Neural cell (in vitro differentiated cells): Measurements from ENCODE around the gene RBM8A.

Source experiments
- EP300 ChIP-seq: fragments of 450-650 bp; conservative IDR thresholded peaks from 2 replicates; pipeline ENCODE4 v1.6.1; 2014; ENCODE audit warnings: antibody characterized with exemption, mild to moderate bottlenecking, moderate library complexity; ENCODE audit not compliant: poor library complexity, severe bottlenecking
- EZH2 ChIP-seq: fragments of 200-600, 300-800 bp; shearing (Covaris generic), sonication (generic); IDR thresholded peaks from 2 replicates; pipeline ENCODE4 v1.6.1; 2014; ENCODE audit warnings: antibody characterized with exemption, low read length, borderline replicate concordance, mild to moderate bottlenecking; ENCODE audit not compliant: insufficient read depth, poor library complexity, severe bottlenecking
- MXI1 ChIP-seq: fragments of 450-650 bp; conservative IDR thresholded peaks from 2 replicates; pipeline ENCODE4 v1.6.1; 2014; ENCODE audit warnings: antibody characterized with exemption, mild to moderate bottlenecking; ENCODE audit not compliant: poor library complexity, severe bottlenecking
- POLR2AphosphoS5 ChIP-seq: IDR thresholded peaks from 2 replicates; pipeline ENCODE4 v1.6.1; 2012
- RAD21 ChIP-seq: fragments of 450-650 bp; conservative IDR thresholded peaks from 2 replicates; pipeline ENCODE4 v1.6.1; 2014; ENCODE audit warnings: antibody characterized with exemption, mild to moderate bottlenecking, moderate library complexity
- SMC3 ChIP-seq: fragments of 450-650 bp; conservative IDR thresholded peaks from 2 replicates; pipeline ENCODE4 v1.6.1; 2014; ENCODE audit warnings: antibody characterized with exemption, mild to moderate bottlenecking, moderate library complexity; ENCODE audit not compliant: poor library complexity
- TAF1 ChIP-seq: IDR thresholded peaks from 2 replicates; pipeline ENCODE4 v1.6.1; 2012; ENCODE audit warnings: low read depth
- TF ChIP-seq, protein P1 (sequence below): fragments of 450-650 bp; IDR thresholded peaks from 2 replicates; pipeline ENCODE4 v1.5.1; 2014; ENCODE audit warnings: antibody characterized with exemption, mild to moderate bottlenecking, moderate library complexity; ENCODE audit not compliant: poor library complexity, severe bottlenecking
- TF ChIP-seq, protein P2 (sequence below): IDR thresholded peaks from 2 replicates; pipeline ENCODE4 v1.6.1; 2012; ENCODE audit warnings: borderline replicate concordance

DNA sequence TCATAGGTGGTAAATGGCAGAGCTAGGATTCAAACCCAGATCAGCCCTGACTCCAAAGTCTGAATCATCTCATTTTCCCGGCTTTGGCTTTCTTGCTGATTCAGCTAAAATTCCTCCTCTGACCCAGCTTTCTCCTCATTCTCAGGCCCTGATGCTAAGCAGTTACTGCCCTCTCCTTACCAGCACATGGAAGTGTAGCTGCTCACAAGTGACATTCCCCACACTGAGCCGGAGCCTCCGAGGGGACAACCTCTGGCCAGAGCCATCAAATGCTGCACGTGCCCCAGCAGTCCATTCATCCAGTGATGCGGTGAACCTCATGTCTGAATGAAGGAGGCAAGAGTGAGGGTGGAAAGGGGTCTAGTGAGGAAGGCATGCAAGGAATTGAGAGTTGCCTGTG, 28.5 kb downstream of the RBM8A start:
- TF ChIP-seq, protein P1, sequence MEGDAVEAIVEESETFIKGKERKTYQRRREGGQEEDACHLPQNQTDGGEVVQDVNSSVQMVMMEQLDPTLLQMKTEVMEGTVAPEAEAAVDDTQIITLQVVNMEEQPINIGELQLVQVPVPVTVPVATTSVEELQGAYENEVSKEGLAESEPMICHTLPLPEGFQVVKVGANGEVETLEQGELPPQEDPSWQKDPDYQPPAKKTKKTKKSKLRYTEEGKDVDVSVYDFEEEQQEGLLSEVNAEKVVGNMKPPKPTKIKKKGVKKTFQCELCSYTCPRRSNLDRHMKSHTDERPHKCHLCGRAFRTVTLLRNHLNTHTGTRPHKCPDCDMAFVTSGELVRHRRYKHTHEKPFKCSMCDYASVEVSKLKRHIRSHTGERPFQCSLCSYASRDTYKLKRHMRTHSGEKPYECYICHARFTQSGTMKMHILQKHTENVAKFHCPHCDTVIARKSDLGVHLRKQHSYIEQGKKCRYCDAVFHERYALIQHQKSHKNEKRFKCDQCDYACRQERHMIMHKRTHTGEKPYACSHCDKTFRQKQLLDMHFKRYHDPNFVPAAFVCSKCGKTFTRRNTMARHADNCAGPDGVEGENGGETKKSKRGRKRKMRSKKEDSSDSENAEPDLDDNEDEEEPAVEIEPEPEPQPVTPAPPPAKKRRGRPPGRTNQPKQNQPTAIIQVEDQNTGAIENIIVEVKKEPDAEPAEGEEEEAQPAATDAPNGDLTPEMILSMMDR, result no peak
- TF ChIP-seq TAF1 (no peak), MXI1 (no peak), POLR2AphosphoS5 (no peak), SMC3 (no peak), EZH2 (no peak), EP300 (no peak), RAD21 (no peak)
- TF ChIP-seq, protein P2, sequence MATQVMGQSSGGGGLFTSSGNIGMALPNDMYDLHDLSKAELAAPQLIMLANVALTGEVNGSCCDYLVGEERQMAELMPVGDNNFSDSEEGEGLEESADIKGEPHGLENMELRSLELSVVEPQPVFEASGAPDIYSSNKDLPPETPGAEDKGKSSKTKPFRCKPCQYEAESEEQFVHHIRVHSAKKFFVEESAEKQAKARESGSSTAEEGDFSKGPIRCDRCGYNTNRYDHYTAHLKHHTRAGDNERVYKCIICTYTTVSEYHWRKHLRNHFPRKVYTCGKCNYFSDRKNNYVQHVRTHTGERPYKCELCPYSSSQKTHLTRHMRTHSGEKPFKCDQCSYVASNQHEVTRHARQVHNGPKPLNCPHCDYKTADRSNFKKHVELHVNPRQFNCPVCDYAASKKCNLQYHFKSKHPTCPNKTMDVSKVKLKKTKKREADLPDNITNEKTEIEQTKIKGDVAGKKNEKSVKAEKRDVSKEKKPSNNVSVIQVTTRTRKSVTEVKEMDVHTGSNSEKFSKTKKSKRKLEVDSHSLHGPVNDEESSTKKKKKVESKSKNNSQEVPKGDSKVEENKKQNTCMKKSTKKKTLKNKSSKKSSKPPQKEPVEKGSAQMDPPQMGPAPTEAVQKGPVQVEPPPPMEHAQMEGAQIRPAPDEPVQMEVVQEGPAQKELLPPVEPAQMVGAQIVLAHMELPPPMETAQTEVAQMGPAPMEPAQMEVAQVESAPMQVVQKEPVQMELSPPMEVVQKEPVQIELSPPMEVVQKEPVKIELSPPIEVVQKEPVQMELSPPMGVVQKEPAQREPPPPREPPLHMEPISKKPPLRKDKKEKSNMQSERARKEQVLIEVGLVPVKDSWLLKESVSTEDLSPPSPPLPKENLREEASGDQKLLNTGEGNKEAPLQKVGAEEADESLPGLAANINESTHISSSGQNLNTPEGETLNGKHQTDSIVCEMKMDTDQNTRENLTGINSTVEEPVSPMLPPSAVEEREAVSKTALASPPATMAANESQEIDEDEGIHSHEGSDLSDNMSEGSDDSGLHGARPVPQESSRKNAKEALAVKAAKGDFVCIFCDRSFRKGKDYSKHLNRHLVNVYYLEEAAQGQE, result no peak
